H9 (cell line): ENCODE measurements around the gene ITGBL1. TPM values are rescaled to one million over a fixed set of nuclear protein-coding genes. Genes with fewer than 3 reads are reported as not detected.

Source experiments
- DNase-seq: peaks from one replicate; pipeline ENCODE4 v3.0.0-alpha.2; 2017
- H2AFZ ChIP-seq: one replicate; pipeline ENCODE4 v1.6.1; 2013; ENCODE audit warnings: mild to moderate bottlenecking, low read length, control low read depth, moderate library complexity
- H2AK5ac ChIP-seq: 2 replicates; pipeline ENCODE4 v1.6.1; 2013; ENCODE audit warnings: low read length, control low read depth, mixed read lengths; ENCODE audit not compliant: insufficient read length
- H2BK120ac ChIP-seq: one replicate; pipeline ENCODE4 v1.6.1; 2013; ENCODE audit warnings: low read depth, mild to moderate bottlenecking, low read length, control low read depth, inconsistent platforms; ENCODE audit not compliant: poor library complexity, severe bottlenecking
- H2BK12ac ChIP-seq: 2 replicates; pipeline ENCODE4 v1.6.1; 2013; ENCODE audit warnings: low read length, control low read depth, mixed read lengths, low read depth; ENCODE audit not compliant: insufficient read length
- H2BK15ac ChIP-seq: 2 replicates; pipeline ENCODE4 v1.6.1; 2013; ENCODE audit warnings: low read depth, low read length, control low read depth
- H2BK20ac ChIP-seq: one replicate; pipeline ENCODE4 v1.6.1; 2013; ENCODE audit warnings: low read depth, mild to moderate bottlenecking, low read length, control low read depth, inconsistent platforms; ENCODE audit not compliant: poor library complexity, severe bottlenecking
- H2BK5ac ChIP-seq: 2 replicates; pipeline ENCODE4 v1.6.1; 2013; ENCODE audit warnings: low read length, control low read depth, mixed read lengths; ENCODE audit not compliant: insufficient read length
- H3K14ac ChIP-seq: 2 replicates; pipeline ENCODE4 v1.6.1; 2013; ENCODE audit warnings: low read length, control low read depth; ENCODE audit not compliant: insufficient read depth
- H3K18ac ChIP-seq: 2 replicates; pipeline ENCODE4 v1.6.1; 2013; ENCODE audit warnings: low read depth, mild to moderate bottlenecking, mixed read lengths, low read length, control low read depth; ENCODE audit not compliant: insufficient read length
- H3K23ac ChIP-seq: 2 replicates; pipeline ENCODE4 v1.6.1; 2013; ENCODE audit warnings: low read length, control low read depth, mixed read lengths, low read depth; ENCODE audit not compliant: insufficient read length
- H3K23me2 ChIP-seq: 2 replicates; pipeline ENCODE4 v1.6.1; 2013; ENCODE audit warnings: low read depth, mild to moderate bottlenecking, mixed read lengths, low read length, control low read depth; ENCODE audit not compliant: insufficient read length, poor library complexity, severe bottlenecking
- H3K27ac ChIP-seq: 2 replicates; pipeline ENCODE4 v1.5.1; 2013; ENCODE audit warnings: low read length, control low read depth, mixed read lengths, low read depth; ENCODE audit not compliant: insufficient read length
- H3K27me3 ChIP-seq: 2 replicates; pipeline ENCODE4 v1.6.1; 2013; ENCODE audit warnings: low read length, control low read depth, inconsistent platforms; ENCODE audit not compliant: insufficient read depth
- H3K4ac ChIP-seq: 2 replicates; pipeline ENCODE4 v1.6.1; 2013; ENCODE audit warnings: low read depth, mild to moderate bottlenecking, control low read depth, inconsistent platforms, low read length, moderate library complexity
- H3K4me1 ChIP-seq: 2 replicates; pipeline ENCODE4 v1.6.1; 2013; ENCODE audit warnings: low read length, control low read depth, inconsistent platforms; ENCODE audit not compliant: insufficient read depth
- H3K4me2 ChIP-seq: 2 replicates; pipeline ENCODE4 v1.6.1; 2013; ENCODE audit warnings: low read length, control low read depth, mixed read lengths; ENCODE audit not compliant: insufficient read length, insufficient read depth
- H3K56ac ChIP-seq: 2 replicates; pipeline ENCODE4 v1.6.1; 2013; ENCODE audit warnings: low read depth, mild to moderate bottlenecking, mixed read lengths, low read length, control low read depth; ENCODE audit not compliant: insufficient read length
- H3K79me1 ChIP-seq: 2 replicates; pipeline ENCODE4 v1.6.1; 2013; ENCODE audit warnings: low read depth, mild to moderate bottlenecking, moderate library complexity, low read length, control low read depth, inconsistent platforms; ENCODE audit not compliant: insufficient read depth, poor library complexity, severe bottlenecking
- H3K79me2 ChIP-seq: 2 replicates; pipeline ENCODE4 v1.6.1; 2013; ENCODE audit warnings: low read length, control low read depth, inconsistent platforms; ENCODE audit not compliant: insufficient read depth
- H3K9ac ChIP-seq: 2 replicates; pipeline ENCODE4 v1.6.1; 2013; ENCODE audit warnings: low read length, control low read depth, mixed read lengths; ENCODE audit not compliant: insufficient read length; ENCODE audit errors: extremely low read depth
- H3K9me3 ChIP-seq: one replicate; pipeline ENCODE4 v1.6.1; 2013; ENCODE audit warnings: low read depth, low read length, inconsistent platforms; ENCODE audit not compliant: control insufficient read depth
- H3T11ph ChIP-seq: one replicate; pipeline ENCODE4 v1.6.1; 2013; ENCODE audit warnings: mild to moderate bottlenecking, low read length, control low read depth, inconsistent platforms
- H4K20me1 ChIP-seq: one replicate; pipeline ENCODE4 v1.6.1; 2013; ENCODE audit not compliant: control insufficient read depth, insufficient read length, insufficient read depth
- H4K5ac ChIP-seq: 2 replicates; pipeline ENCODE4 v1.6.1; 2013; ENCODE audit warnings: low read depth, mild to moderate bottlenecking, mixed read lengths, low read length, control low read depth; ENCODE audit not compliant: insufficient read length
- H4K8ac ChIP-seq: replicated peaks from 2 replicates; pipeline ENCODE4 v1.6.1; 2013; ENCODE audit warnings: low read length, control low read depth, mixed read lengths, low read depth; ENCODE audit not compliant: insufficient read length
- H4K91ac ChIP-seq: 2 replicates; pipeline ENCODE4 v1.6.1; 2013; ENCODE audit warnings: low read depth, mild to moderate bottlenecking, moderate library complexity, mixed read lengths, low read length, control low read depth; ENCODE audit not compliant: insufficient read length
- H3K27ac Mint-ChIP-seq, 3 experiments: 2 replicates in 2 of 3; 3 replicates in 1 of 3; pipeline ENCODE4 v1.8.0; 2020 to 2021; ENCODE audit warnings: mixed read lengths in 3 of 3, mild to moderate bottlenecking in 1 of 3, moderate library complexity in 1 of 3
- H3K27me3 Mint-ChIP-seq: 2 replicates; pipeline ENCODE4 v1.8.0; 2021; ENCODE audit warnings: low read depth, mild to moderate bottlenecking, moderate library complexity, mixed read lengths
- H3K36me3 Mint-ChIP-seq, 3 experiments: 2 replicates in 2 of 3; 3 replicates in 1 of 3; pipeline ENCODE4 v1.8.0; 2020 to 2021; ENCODE audit warnings: low read depth in 3 of 3, mixed read lengths in 3 of 3; ENCODE audit not compliant: insufficient read depth in 1 of 3
- H3K4me1 Mint-ChIP-seq, 2 experiments: 2 replicates each; pipeline ENCODE4 v1.8.0; 2020; ENCODE audit warnings: mixed read lengths in 2 of 2
- H3K4me3 Mint-ChIP-seq, 2 experiments: 2 replicates in 1 of 2; 3 replicates in 1 of 2; pipeline ENCODE4 v1.8.0; 2020 to 2021; ENCODE audit warnings: mild to moderate bottlenecking in 2 of 2, mixed read lengths in 2 of 2, moderate library complexity in 1 of 2
- H3K9me3 Mint-ChIP-seq, 2 experiments: 2 replicates in 1 of 2; 3 replicates in 1 of 2; pipeline ENCODE4 v1.8.0; 2020; ENCODE audit warnings: mild to moderate bottlenecking in 2 of 2, mixed read lengths in 2 of 2, moderate library complexity in 1 of 2
- CTCF ChIP-seq: fragments of 200-600 bp; sonication (generic); conservative IDR thresholded peaks from 3 replicates; pipeline ENCODE4 v1.8.0; 2021; ENCODE audit warnings: antibody characterized with exemption, mild to moderate bottlenecking
- WGBS: extraction: QIAGEN DNeasy Blood & Tissue Kit; methylation state at CpG from one replicate; pipeline ENCODE4 v1.1.7; 2013; ENCODE audit warnings: missing lambda C conversion rate, low lambda C conversion rate, mixed read lengths; ENCODE audit not compliant: insufficient read length; ENCODE audit errors: extremely low coverage; 5-methylcytosine and 5-hydroxymethylcytosine counted together
- total RNA-seq: library from RNA; stranded (reverse); gene quantifications from 2 replicates; pipeline ENCODE4 v1.2.1, GENCODE V29; 2021

ITGBL1 gene
- total RNA-seq, 1 experiment from 2014 or later = not detected

GRCh38 chr13:101455863-101456262 lies 3.4 kb downstream of the ITGBL1 start:
- H2BK15ac ChIP-seq = no peak overlapping the region
- H3K9ac ChIP-seq = no peak overlapping the region

More at GRCh38 chr13:101455863-101456262, 3.4 kb downstream of the ITGBL1 start:
- peaks cover 6 to 7% of the 10 kb centered on the region in 2 experiments for H3K4me1 Mint-ChIP-seq
- Histone ChIP-seq H4K5ac (no peak overlapping the region), H3K4me1 (peaks cover 1% of the 10 kb centered on the region; the same call in 1 of the 2 replicates), H2BK20ac (no peak overlapping the region), H2BK120ac (no peak overlapping the region), H2AK5ac (no peak overlapping the region), H3K23ac (no peak overlapping the region), H2BK5ac (no peak overlapping the region), H3K79me1 (no peaks in the 10 kb centered on the region), H4K91ac (no peak overlapping the region), H2BK12ac (no peak overlapping the region), H4K8ac (no peak overlapping the region), H3K23me2 (no peaks in the 10 kb centered on the region), H3K4me2 (no peak overlapping the region), H3K14ac (no peak overlapping the region), H2AFZ (no peak overlapping the region), H3K27me3 (no peaks in the 10 kb centered on the region), H3K79me2 (no peaks in the 10 kb centered on the region), H3T11ph (no peak overlapping the region), H3K4ac (no peak overlapping the region), H3K9me3 (no peaks in the 10 kb centered on the region), H3K27ac (no peak overlapping the region), H3K56ac (no peak overlapping the region), H3K18ac (no peak overlapping the region), H4K20me1 (no peaks in the 10 kb centered on the region)
- H3K27me3 Mint-ChIP-seq = no peaks in the 10 kb centered on the region; the same call in 1 of the 2 replicates
- H3K4me3 Mint-ChIP-seq = no peak overlapping the region
- DNase-seq = no peak
- peaks cover 0 to 6% (median 2%) of the 10 kb centered on the region in 3 experiments; a peak in 3 of 7 replicates for H3K36me3 Mint-ChIP-seq
- no peak overlapping the region for H3K27ac Mint-ChIP-seq
- WGBS = no CpG with 5 or more reads among the region's 3 CpGs
- H3K9me3 Mint-ChIP-seq = peaks cover 4 to 7% of the 10 kb centered on the region in 2 experiments; a peak in 4 of 5 replicates
- TF ChIP-seq CTCF = no peak
